ENCODE measurements around the gene TMEM256.

The TMEM256 gene

GRCh38 chr17:7407485-7408251 is 3.8 kb upstream of the TMEM256 start, which contains the start of gene NLGN2:
Gene NLGN2, plus strand, starts transcription at chr17:7407845. Its CDS starts 411 bp downstream, at chr17:7408256.
- DNase-seq (ENCODE audit: low spot score) = no peak

- DNase-seq (ENCODE audit: low spot score) = no peak
These were observed 3.2 kb upstream of the TMEM256 start for GRCh38 chr17:7407082-7407481.

- DNase-seq (ENCODE audit: low spot score) = no peak
These were observed 2.4 kb upstream of the TMEM256 start for GRCh38 chr17:7406235-7406825.

GRCh38 chr17:7405350-7406234 is 1.7 kb upstream of the TMEM256 start:
- DNase-seq (ENCODE audit: low spot score) = peak; percentile 38

- no peak for DNase-seq (ENCODE audit: low spot score)
These were observed 946 bp upstream of the TMEM256 start for GRCh38 chr17:7404737-7405349.

GRCh38 chr17:7403727-7403976 is 245 bp downstream of the TMEM256 start:
- no peak for DNase-seq (ENCODE audit: low spot score)

GRCh38 chr17:7403043-7403726 is 712 bp downstream of the TMEM256 start:
- DNase-seq (ENCODE audit: low spot score) = no peak

- no peak for DNase-seq (ENCODE audit: low spot score)
These were observed 5.3 kb downstream of the TMEM256 start for GRCh38 chr17:7398612-7399011.

- no peak for DNase-seq (ENCODE audit: low spot score)
These were observed 7.8 kb downstream of the TMEM256 start for GRCh38 chr17:7396147-7396546.

GRCh38 chr17:7394452-7395191 is 9.3 kb downstream of the TMEM256 start, which contains the start of gene PLSCR3:
Gene PLSCR3, minus strand, starts transcription at chr17:7394525. Its CDS starts 415 bp downstream, at chr17:7394110.
- DNase-seq (ENCODE audit: low spot score) = peak; percentile 80

- DNase-seq (ENCODE audit: low spot score) = no peak
These were observed 10.1 kb downstream of the TMEM256 start for GRCh38 chr17:7393613-7394451.

- no peak for DNase-seq (ENCODE audit: low spot score)
These were observed 10.9 kb downstream of the TMEM256 start for GRCh38 chr17:7392696-7393612.

GRCh38 chr17:7391307-7391706 is 12.6 kb downstream of the TMEM256 start:
- no peak for DNase-seq (ENCODE audit: low spot score)

GRCh38 chr17:7389924-7390910 is 13.7 kb downstream of the TMEM256 start:
- DNase-seq (ENCODE audit: low spot score) = no peak

- DNase-seq (ENCODE audit: low spot score) = no peak
These were observed 15.0 kb downstream of the TMEM256 start for GRCh38 chr17:7388856-7389255.

- no peak for DNase-seq (ENCODE audit: low spot score)
These were observed 19.3 kb downstream of the TMEM256 start for GRCh38 chr17:7384489-7385081.

- DNase-seq (ENCODE audit: low spot score) = no peak
These were observed 20.0 kb downstream of the TMEM256 start for GRCh38 chr17:7383742-7384488.

Measured in globus pallidus (tissue), 1 donor.